ENCODE results near the gene SEPTIN10.

DNA sequence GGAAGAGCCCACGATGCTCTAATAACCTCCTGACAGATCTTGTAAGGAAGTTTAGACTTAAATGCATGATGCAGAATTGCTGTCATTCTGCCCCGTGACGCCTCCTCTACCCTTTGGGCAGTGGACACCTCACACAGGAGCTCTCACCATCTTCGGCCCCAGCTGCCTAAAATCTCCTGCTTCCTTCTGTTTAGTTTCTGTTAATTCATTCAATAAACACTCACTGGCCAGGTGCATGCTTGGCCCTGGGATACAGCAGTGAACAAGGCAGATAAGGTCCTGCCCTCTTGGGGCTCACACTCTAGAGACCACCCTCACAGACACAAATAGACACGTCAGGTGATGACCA, 81.1 kb downstream of the SEPTIN10 start:
- TF ChIP-seq FOSL1 (IDR thresholded peaks at IDR 0.05; ENCODE audit: low read depth) (no peak), JUND (IDR thresholded peaks at IDR 0.05) (no peak), SP1 (IDR thresholded peaks at IDR 0.05; ENCODE audit: low read depth) (no peak), RAD21 (IDR thresholded peaks at IDR 0.05; ENCODE audit: low read depth) (no peak), TCF7L2 (IDR thresholded peaks at IDR 0.05; ENCODE audit: borderline replicate concordance, extremely low read depth, insufficient read depth, insufficient read length) (no peak), SRF (IDR thresholded peaks at IDR 0.05; ENCODE audit: low read depth) (no peak)
- TF ChIP-seq, protein P1, sequence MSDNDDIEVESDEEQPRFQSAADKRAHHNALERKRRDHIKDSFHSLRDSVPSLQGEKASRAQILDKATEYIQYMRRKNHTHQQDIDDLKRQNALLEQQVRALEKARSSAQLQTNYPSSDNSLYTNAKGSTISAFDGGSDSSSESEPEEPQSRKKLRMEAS (IDR thresholded peaks at IDR 0.05) = no peak
- TF ChIP-seq, protein P2, sequence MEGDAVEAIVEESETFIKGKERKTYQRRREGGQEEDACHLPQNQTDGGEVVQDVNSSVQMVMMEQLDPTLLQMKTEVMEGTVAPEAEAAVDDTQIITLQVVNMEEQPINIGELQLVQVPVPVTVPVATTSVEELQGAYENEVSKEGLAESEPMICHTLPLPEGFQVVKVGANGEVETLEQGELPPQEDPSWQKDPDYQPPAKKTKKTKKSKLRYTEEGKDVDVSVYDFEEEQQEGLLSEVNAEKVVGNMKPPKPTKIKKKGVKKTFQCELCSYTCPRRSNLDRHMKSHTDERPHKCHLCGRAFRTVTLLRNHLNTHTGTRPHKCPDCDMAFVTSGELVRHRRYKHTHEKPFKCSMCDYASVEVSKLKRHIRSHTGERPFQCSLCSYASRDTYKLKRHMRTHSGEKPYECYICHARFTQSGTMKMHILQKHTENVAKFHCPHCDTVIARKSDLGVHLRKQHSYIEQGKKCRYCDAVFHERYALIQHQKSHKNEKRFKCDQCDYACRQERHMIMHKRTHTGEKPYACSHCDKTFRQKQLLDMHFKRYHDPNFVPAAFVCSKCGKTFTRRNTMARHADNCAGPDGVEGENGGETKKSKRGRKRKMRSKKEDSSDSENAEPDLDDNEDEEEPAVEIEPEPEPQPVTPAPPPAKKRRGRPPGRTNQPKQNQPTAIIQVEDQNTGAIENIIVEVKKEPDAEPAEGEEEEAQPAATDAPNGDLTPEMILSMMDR (IDR thresholded peaks at IDR 0.05 in 2 of 3, conservative IDR thresholded peaks at IDR 0.05 in 1 of 3; ENCODE audit: borderline replicate concordance in 1 of 3, insufficient read depth in 1 of 3, low read depth in 2 of 3, low read length in 2 of 3) = no peak
- TF ChIP-seq, protein P3, sequence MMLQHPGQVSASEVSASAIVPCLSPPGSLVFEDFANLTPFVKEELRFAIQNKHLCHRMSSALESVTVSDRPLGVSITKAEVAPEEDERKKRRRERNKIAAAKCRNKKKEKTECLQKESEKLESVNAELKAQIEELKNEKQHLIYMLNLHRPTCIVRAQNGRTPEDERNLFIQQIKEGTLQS (IDR thresholded peaks at IDR 0.05) = no peak
